CD4-positive, alpha-beta T cell treated with Interleukin-21 for 1 hour (primary cell): ENCODE data around the gene ASPRV1.
A peak's percentile ranks its signal among the peaks of the same experiment; 100 is the strongest.

ENCODE experiments used
- DNase-seq: peaks from one replicate; pipeline ENCODE4 v3.0.0-alpha.2; 2020

Gene ASPRV1

DNA sequence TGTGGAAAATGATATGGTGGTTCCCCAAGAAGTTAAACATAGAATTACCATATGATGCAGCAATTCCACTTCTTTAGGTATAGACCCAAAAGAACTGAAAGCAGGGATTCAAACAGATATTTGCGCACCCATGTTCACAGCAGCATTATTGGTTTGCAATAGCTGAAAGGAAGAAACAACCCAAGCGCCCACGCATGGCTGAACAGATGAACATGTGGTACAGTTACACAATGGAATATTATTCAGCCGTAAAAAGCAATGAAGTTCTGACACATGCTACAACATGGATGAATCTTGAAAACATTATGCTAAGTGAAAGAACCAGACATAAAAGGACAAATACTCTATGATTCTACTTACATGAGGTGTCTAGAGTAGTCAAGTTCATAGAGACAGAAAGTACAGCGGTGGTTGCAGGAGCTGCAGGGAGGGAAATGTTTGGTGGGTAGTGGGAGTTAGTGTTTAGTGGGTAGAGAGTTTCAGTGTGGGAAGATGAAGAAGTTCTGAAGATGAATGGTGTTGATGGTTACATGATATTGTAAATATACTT is 26.7 kb upstream of the ASPRV1 start:
- no peak for DNase-seq

DNA sequence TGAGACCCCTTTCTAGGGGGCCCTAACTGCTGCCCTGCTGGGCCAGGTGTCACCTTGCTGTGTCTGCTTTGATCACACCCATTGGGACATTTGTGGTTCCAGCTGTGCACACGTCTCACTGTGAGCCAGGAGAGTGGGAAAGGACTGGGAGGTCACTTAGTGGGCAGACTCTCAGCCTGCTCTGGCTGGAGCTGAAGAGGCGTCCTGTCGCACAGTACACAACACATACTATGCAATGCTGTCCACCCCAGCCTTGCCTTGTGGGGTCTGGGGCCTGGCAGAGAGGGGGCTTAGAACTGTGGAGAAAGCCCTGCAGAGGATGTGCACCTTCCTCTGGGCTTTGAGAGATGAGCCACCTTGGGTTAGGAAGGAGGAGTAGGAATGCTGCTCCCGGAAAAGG is 25.3 kb upstream of the ASPRV1 start:
- DNase-seq = no peak

DNA sequence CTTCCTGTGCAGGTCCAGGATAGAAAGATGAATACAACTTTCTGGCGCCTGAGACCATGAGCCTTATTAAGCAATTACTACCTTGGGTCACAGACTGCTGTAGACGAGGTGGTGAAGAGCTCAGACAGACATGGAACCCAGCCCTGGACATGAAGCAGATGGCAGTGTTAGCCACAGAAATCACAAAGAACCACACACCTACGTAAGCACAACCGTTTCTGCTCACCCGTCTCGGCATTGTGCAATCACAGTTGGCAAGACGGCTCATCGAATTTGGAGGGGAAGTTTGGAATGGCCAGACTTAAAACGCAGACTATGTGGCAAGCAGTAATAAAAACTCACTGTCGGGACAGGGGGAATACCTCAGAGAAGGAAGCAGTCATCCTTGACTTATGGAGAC is 24.3 kb upstream of the ASPRV1 start:
- peak; percentile 24 for DNase-seq

DNA sequence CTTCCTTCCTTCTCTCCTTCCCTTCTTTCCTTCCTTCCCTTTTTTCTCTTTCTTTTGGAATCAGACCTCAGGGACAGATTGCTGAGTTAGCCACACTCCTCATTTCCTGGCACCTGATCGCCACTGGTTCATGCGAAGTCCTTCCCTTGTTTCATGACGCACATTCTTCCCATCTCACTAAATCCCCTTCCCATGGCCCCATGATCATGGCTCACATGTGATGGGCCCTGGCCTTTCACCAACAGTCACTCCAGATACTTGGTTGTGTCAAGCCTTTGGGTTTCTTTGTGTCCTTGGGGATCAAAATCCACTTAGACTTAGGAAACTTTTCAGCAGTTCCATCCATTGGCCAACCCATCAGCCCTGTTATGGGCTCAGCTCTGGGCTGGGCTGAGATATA is 23.8 kb upstream of the ASPRV1 start:
- DNase-seq = no peak

DNA sequence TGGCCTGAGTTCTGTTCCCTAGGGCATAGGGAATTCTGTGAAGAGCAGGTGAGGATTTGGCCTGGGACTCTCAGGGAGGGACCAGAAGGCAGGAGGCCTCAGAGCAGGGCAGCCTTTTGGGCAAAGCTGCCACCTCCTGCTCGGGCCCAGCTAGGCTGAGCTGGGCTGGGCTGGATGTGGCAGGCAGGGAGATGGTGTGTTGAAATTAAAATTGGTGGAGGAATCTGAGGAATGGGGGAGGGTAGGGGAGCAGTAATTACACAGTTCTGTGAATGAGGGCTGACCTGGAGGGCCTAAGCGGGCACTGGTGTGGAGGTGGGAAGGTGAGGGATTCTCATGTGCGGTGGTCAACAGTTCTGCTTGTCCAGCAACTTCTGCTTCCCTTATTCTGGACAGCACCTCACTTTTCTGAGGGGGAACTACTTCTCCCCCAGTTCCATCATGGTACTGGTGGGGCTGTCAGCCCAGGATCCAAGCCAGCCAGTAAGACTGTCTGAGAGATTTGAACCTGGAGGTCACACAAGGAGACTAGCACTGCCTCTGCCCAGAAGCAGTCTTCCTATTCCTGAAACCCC is 22.0 kb upstream of the ASPRV1 start:
- DNase-seq = no peak

DNA sequence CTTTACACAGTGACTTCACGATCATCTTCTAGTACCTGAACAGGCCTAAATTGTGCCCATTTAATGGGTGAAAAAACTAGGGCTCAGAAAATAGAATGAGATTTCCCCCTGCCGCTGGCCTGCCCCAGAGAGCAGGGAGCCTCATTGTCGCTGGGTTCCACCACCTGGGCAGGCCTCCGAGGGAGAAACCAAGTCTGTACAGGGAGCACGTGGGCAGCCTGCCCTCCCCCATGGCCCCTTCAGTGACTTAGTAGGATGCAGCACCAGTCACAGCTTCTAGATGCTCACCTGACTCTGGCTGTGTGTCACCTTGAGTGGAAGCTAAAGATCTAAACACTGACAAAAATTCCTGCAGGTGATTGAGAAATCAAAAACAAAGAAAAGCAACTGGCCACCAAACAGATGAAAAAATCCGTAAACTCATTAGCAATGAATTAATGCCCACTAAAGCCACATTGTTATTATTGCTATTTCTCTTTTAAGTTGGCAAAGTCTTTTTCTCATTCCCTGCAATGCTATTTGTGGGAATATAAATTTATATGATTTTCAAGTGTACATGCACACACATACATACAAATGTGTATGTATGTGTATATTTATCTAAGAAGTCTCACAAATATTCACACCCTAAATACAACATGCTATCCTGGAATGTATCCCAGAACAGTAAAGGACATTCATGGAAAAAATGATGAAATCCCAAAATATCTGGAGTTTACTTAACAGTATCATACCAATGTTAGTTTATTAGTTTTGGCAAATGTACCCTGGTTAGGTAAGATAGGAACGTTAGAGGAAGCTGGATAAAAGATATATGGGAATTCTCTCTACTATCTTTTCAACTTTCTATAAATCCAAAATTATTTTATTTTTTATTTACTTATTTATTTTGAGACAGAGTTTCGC is 18.7 kb upstream of the ASPRV1 start:
- no peak for DNase-seq

DNA sequence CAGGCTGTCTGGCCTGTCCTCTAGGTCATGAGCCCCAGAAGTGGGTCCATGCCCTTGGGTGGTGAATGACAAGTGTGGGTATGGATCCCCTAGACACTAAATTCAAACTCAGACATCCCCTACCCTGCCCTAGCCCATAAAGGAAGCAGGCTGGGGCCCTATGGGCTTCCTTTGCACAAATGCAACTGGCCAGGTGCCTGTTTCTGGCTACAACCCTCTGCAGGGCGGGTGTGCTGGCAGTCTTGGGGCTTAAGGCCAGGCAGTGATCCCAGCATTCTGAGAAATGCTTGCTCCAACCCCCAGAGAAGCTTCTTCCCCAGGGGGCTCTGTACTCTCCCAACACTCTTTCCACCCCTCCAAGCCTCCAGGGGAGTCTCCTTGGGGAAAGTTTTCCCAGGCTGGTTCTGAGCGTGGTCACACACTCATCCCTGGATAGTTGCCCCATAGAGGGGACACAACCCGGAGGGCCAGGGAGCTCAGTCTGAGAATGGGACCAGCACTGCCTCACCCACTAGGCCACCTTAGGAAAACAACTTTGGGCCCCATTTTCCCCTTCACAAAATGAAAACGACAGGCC is 16.6 kb upstream of the ASPRV1 start:
- DNase-seq = no peak

DNA sequence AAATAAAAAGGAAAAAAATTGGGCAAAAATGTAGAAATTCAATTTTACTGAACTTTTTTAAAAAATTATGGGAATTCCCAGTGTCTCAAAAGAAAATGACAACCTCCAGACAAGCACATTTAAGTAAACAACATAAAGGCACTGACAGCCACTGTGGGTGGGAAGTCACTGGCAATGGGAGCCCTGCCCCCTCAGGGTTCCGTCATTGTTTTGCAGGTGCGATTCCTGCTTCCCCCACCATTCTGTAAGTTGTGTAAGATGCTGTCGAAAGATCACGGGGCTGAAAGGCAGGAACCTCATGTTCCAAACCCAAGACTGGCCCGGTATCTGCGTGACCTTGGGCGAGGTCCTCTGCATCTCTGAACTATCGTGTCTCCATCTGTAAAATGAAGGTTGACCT is 15.8 kb upstream of the ASPRV1 start:
- DNase-seq = no peak

DNA sequence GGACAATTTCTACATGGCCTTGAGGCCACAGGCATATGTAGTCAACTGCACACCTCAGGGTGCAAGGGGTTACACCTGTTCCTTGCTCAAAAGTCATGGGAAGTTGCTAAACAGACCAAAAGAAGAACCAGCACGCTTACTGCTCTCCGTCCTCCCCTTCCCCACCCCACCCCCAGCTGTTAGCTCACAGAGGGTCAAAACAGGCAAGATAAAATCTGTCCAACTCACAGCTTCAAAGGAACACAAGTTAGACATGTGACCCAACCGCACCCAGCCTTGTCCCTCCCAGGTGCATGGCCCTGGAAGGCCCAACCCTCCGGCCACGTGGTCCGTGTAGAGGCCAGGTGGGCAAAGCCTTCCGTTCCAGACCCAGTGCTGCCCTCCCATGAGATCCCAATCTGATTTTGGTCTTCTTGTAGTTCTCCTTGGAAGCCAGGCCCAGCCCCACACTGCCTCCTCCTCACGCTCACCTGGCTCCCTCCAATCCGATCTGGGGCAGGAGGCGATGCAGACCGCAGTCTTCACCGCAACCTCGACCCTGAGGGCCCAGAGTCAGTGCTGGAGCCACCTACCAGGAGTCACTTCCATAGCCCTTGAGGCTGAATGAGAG is 14.5 kb upstream of the ASPRV1 start:
- DNase-seq = no peak

DNA sequence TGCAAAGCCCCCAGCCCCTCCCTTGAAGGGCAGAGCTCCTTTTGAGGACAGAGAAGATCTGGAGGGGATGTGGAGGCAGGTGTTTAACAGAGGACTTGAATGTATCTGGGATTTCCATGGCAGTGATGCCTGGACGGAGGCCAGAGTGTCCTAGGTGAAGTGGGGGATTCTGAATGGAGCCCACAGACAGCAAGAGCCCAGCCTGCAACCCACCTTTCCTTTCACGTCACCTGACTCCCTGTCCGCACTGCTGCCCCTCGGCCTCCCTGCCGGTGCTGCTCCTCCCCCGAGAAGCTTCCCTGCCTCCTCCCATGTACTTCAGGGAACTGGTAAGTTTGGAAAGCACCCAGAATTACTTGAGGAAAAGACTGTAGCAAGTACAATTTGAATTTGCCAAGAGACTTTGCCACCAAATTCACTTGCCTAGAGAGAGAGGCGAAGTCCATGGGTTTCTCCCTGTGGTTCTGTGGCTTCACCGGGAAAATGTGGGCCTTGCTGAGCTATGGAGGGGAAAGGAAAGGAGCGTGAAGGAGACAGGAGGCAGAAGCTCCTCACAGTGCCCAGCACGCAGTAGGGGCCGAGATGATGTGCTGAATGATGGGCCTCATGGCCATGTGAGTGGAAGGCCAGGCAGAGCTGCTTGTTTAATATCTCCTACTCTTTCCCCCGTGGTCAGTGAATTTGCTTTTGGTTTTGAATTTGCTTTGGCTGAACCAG is 13.9 kb upstream of the ASPRV1 start:
- DNase-seq = no peak

DNA sequence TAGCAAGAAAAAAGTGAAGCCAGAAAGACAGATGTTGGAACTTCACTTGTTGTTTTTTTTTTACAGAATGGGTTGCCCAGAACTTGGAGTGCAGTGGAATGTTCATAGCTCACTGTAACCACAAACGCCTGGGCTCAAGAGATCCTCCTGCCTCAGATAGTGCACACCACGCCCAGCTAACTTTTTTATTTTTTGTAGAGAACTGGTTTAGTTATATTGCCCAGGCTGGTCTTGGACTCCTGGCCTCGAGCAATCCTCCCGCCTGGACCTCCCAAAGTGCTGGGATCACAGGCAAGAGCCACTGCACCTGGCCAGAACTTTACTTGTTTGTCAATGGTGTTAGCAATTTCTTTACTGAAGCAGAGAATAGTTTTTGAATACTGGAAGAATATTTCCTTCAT is 11.9 kb upstream of the ASPRV1 start:
- DNase-seq = no peak

DNA sequence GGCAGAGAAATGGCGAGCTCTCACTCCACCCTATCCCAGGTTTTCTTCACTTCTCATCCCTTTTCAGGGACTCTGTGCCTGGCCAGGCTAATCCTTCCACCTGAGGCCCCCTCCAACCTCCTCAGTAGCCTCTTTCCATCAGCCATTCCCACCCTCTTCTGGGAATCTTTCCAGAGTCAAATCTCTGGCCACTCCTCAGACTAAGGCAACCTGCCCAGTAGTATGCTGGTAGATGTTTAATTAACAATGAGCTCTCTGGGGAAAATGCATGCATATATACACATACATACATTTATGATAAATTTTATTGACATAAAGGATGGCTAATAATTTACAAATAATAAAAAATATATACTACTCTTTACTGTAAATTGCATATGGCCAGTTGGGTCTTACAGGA is 11.4 kb upstream of the ASPRV1 start:
- DNase-seq = no peak

DNA sequence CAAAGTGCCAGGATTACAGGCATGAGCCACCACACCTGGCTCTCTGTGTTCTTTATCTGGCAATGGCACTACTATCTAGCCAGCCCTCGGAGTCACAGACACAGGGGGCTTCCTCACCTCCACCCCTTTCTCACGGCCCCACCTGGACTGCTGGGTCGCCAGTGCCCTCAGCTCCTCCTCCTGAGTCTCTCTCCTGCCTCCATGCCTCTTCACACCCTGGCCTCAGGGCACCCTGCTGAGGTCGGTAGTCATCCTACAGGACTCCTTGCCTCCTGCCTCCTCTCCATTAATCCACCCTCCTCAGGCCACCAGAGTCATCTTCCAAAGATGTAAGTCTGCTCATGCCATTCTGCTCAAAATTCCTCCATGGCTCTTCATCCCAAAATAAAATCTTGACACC is 8.6 kb upstream of the ASPRV1 start:
- DNase-seq = no peak

DNA sequence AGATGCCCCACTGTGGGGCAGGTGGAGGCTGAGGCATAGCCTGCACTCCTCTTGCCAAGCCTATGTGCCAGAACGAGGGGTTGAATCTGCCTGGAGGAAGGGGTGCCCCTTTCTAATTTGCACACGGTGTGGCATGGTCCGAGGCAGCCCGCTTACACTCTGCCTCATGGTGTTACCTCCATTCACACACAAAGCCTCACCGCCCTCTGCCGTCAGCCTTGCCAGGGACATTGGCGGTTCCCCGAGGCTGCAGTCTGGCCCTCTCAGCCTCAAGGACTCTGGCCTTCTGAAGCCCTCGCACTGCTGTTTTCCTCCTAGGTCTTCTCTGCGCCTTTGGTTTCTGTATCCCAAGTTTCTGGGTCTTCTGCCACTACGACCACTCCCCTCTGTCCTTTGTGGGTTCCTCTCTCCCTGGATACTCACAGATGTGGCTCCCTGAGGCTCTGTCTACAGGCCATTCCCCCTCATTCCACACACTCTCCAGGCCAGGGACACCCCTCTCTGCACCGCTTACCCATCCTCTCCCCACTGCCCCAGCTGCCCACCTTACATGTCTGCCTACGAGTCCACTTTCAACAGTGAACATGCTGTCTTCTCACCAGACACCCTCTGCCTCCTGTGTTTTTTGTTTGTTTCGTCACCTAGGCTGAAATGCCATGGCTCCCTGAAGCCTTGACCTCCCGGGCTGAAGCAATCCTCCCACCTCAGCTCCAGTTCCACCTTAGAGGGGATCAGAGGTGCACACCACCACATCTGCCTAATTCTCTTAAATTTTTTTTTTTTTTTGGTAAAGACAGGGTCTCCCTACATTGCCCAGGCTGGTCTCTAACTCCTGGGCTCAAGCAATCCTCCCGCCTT is 7.9 kb upstream of the ASPRV1 start:
- no peak for DNase-seq

DNA sequence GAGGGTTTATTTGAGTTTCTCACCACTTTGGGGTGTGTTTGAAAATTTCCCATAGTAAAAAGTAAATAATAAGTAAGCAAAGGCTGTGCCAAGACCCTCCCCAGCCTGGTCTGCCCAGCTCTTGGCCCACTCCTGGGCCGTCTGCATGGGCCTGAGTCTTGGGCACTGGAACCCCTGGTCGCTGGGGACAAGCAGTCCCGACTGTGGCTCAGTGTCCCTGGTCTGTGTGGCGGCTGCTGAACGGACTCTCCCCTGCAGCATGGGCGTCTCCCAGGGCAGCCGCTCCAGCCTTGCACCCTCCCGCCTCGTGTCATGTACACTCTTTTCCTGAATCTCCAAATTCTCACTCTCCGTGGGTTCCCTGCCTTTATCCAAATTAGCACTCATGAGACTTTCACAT is 7.2 kb upstream of the ASPRV1 start:
- no peak for DNase-seq

DNA sequence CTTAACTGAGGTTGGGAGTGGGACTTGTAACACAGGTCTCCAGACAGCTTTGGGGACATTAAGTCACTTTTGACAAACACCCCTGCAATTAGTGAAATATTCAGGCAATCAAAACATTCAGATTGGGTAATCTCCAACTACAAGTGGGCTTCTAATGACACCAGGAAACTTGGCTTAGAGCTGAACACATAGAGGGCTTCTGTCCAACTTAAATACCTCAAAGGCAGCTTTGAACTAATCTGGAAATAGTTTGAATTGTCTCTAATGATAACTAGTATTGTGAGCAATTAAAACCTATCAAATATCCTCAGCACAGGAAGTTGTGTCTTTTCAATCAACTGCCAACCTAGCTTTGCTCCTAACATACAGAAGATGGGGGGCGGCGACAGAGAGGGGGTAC is 5.1 kb upstream of the ASPRV1 start:
- DNase-seq = no peak

DNA sequence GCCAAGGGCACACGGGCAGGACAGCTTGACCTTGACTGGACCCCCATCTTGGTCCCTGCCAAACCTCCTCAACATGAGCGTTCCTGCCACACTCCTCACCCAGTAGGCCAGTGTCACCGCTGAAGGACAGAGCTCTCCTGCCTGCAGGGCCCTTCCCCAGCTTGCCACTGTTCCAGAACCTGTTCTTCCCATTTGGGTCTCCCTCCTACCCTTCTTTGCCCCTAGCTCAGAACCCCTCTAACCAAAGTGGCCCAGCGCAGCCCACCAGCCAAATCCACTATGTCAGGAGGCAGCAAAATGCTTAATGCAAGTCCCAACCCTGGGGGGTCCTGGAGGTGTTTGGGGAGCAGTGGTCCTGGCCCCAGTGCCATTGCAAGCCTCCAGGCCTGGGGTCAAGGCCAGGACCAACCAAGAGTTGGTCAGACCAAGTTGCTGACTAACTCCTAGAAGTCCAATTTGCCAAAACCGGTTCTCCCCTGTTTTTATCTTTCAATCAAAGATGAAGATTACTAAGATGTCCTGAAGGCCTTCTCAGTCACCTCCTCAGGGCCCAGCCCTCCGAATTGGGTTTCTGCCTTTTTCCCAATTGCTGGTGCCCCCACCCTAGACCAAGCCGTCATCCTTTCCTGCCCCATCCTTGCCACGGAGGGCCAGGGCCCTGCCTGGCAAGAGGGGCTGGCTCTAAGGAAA is 4.5 kb upstream of the ASPRV1 start:
- DNase-seq = no peak

DNA sequence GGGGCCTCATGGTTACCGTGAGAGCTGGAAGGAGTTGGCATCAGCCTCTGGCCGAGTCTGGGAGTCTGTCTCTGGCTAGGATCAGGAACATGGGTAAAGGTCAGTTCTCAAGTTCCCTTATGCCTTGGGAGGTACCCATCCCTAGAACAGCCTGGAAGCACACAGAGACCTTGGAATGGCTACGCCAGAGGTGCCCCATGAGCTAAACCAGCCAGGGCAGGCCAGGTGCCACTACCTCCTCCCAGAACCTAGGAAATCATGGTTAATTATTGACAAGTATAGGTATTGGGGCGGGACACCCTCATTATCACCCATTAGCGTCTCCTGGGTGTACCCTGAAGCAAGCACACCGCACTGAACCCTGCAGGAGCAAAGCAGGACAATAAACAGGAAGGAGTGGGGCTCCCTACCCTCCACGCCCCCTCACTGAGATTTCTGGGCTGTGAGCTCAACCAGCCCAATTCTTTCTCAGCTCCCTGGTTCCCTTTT is 3.0 kb upstream of the ASPRV1 start:
- DNase-seq = no peak

DNA sequence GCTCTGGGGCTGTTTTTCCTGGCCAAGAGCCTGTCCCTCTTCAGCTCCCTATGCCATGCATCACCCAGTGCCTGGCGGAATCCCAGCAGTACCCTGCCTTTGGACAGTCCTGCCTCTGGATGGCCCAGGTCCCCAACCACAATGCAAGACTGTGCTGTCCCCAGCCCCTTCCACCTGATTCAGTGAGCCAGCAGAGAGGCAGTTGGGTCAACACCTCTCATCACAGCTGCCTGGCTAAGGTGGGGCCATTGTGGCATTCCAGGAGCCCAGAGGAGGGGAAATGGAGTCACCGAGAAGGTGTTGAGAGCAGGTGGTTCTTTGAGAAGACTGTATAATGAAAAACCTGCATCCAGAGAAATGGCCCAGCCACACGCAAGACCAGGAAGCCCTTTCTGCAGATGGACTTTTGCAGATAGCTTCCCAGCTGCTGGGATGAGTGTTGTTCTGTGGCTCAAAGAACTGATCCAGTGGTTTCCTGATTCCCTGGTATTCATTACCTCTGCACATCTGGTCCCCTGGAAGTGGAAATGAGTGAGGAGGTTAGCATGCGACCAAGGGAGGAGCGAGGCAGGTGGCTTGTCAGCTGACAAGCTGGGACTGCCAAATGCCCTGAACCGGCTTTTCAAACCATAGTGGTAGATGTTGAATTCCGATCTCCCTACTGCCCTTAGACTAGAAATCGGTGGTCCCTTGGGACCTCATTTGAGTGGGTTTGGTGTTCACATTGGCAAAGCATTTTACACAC is 1.7 kb upstream of the ASPRV1 start:
- DNase-seq = no peak

DNA sequence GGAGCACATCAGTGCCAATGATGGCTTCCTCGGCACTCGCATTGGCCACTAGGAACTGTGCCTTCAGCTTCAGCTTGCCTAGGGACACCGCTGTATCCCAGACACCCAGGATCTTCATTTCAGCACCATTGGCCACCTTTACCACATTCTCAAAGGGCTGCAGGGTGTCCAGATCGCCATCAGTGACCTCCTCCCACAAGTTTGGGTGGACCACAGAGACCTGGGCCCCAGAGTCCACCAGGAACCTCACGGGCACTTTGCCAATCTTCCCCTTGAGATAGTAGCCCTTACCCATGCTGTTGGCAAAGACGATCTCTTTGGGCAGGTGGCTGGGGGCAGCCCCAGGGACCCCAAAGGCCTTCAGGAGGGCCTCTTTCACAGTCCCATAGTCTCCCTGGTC is 610 bp downstream of the ASPRV1 start:
- DNase-seq = no peak
